DOHH2 (cell line): ENCODE results near the gene TMEM190.
"Not testable (repeated sequence)": the region's sequence is repeated elsewhere in the genome, so short reads cannot be mapped to it uniquely, and the experiment has no call there.

Experiments
- EZH2phosphoT487 ChIP-seq: fragments of 200-600 bp; sonication (generic); IDR thresholded peaks from 2 replicates; pipeline ENCODE4 v1.6.1; 2017; ENCODE audit warnings: borderline replicate concordance, mild to moderate bottlenecking, antibody characterized with exemption, low read length, moderate library complexity, mixed read lengths
- TF ChIP-seq, protein P1 (sequence below): fragments of 200-600 bp; sonication (generic); IDR thresholded peaks from one replicate; pipeline ENCODE4 v1.5.1; 2014; ENCODE audit warnings: antibody characterized with exemption, mild to moderate bottlenecking, low read depth, low read length; ENCODE audit not compliant: poor library complexity, severe bottlenecking

DNA sequence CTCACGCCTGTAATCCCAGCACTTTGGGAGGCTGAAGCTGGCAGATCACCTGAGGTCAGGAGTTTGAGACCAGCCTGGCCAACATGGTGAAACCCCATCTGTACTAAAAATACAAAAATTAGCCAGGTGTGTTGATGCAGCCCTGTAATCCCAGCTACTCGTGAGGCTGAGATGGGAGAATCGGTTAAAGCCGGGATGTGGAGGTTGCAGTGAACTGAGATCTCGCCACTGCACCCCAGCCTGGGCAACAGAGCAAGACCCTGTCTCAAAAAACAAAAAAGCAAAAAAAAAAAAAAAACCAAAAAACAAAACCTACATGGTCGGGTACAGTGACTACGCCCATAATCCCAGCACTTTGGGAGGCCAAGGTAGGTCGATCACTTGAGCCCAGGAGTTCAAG lies 32.6 kb downstream of the TMEM190 start:
- TF ChIP-seq, protein P1, sequence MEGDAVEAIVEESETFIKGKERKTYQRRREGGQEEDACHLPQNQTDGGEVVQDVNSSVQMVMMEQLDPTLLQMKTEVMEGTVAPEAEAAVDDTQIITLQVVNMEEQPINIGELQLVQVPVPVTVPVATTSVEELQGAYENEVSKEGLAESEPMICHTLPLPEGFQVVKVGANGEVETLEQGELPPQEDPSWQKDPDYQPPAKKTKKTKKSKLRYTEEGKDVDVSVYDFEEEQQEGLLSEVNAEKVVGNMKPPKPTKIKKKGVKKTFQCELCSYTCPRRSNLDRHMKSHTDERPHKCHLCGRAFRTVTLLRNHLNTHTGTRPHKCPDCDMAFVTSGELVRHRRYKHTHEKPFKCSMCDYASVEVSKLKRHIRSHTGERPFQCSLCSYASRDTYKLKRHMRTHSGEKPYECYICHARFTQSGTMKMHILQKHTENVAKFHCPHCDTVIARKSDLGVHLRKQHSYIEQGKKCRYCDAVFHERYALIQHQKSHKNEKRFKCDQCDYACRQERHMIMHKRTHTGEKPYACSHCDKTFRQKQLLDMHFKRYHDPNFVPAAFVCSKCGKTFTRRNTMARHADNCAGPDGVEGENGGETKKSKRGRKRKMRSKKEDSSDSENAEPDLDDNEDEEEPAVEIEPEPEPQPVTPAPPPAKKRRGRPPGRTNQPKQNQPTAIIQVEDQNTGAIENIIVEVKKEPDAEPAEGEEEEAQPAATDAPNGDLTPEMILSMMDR, result not testable (repeated sequence)
- TF ChIP-seq EZH2phosphoT487, result not testable (repeated sequence)
